GM23338 (cell line): ENCODE data around the gene CFAP157. TPM values are rescaled to one million over a fixed set of nuclear protein-coding genes. Genes with fewer than 3 reads are reported as not detected.

ENCODE experiments used
- ATAC-seq: fragments of 200-7000 bp; cut with Tn5 transposase; 3 replicates; pipeline ENCODE4 v1.9.1; 2020
- DNase-seq: peaks from one replicate; pipeline ENCODE4 v3.0.0-alpha.2; 2015; ENCODE audit warnings: low spot score
- H2AFZ ChIP-seq: fragments of 200-600 bp; sonication (generic); 2 replicates; pipeline ENCODE4 v1.8.0; 2016; ENCODE audit warnings: antibody characterized with exemption, mild to moderate bottlenecking, moderate library complexity
- H3F3A ChIP-seq: fragments of 200-600 bp; sonication (generic); replicated peaks from 2 replicates; pipeline ENCODE4 v1.8.0; 2017; ENCODE audit warnings: antibody characterized with exemption, mixed run types, low read depth
- H3K27ac ChIP-seq: fragments of 200-600 bp; sonication (generic); 2 replicates; pipeline ENCODE4 v1.6.1; 2016; ENCODE audit warnings: low read depth
- H3K27me3 ChIP-seq: fragments of 200-600 bp; sonication (generic); 2 replicates; pipeline ENCODE4 v1.8.0; 2016; ENCODE audit warnings: mild to moderate bottlenecking, mixed run types, moderate library complexity; ENCODE audit not compliant: insufficient read depth
- H3K36me3 ChIP-seq: fragments of 200-600 bp; sonication (generic); 2 replicates; pipeline ENCODE4 v1.8.0; 2016; ENCODE audit warnings: mild to moderate bottlenecking; ENCODE audit not compliant: insufficient read depth
- H3K4me1 ChIP-seq: fragments of 200-600 bp; sonication (generic); 2 replicates; pipeline ENCODE4 v1.8.0; 2016; ENCODE audit warnings: mild to moderate bottlenecking, moderate library complexity; ENCODE audit not compliant: insufficient read depth
- H3K4me2 ChIP-seq: fragments of 200-600 bp; sonication (generic); 2 replicates; pipeline ENCODE4 v1.7.1; 2017; ENCODE audit warnings: mixed run types
- H3K4me3 ChIP-seq: fragments of 200-600 bp; sonication (generic); 2 replicates; pipeline ENCODE4 v1.6.1; 2016; ENCODE audit warnings: mixed run types
- H3K79me2 ChIP-seq: fragments of 200-600 bp; sonication (generic); replicated peaks from 2 replicates; pipeline ENCODE4 v1.8.0; 2017; ENCODE audit warnings: mild to moderate bottlenecking; ENCODE audit not compliant: insufficient read depth
- H3K9me2 ChIP-seq: fragments of 200-600 bp; sonication (generic); 2 replicates; pipeline ENCODE4 v1.8.0; 2017; ENCODE audit not compliant: insufficient read depth
- H4K20me1 ChIP-seq: fragments of 200-600 bp; sonication (generic); replicated peaks from 2 replicates; pipeline ENCODE4 v1.8.0; 2017; ENCODE audit warnings: mild to moderate bottlenecking; ENCODE audit not compliant: insufficient read depth
- H3K27ac Mint-ChIP-seq: 2 replicates; pipeline ENCODE4 v1.8.0; 2020; ENCODE audit warnings: inconsistent platforms, mild to moderate bottlenecking, moderate library complexity, mixed read lengths
- H3K27me3 Mint-ChIP-seq: 3 replicates; pipeline ENCODE4 v1.8.0; 2022; ENCODE audit warnings: low read depth, mild to moderate bottlenecking, moderate library complexity, mixed read lengths, inconsistent platforms; ENCODE audit not compliant: insufficient read depth, poor library complexity
- H3K36me3 Mint-ChIP-seq: 3 replicates; pipeline ENCODE4 v1.8.0; 2021; ENCODE audit warnings: low read depth, mild to moderate bottlenecking, inconsistent platforms, moderate library complexity, mixed read lengths
- H3K4me1 Mint-ChIP-seq: 3 replicates; pipeline ENCODE4 v1.8.0; 2020; ENCODE audit warnings: mild to moderate bottlenecking, inconsistent platforms, mixed read lengths
- H3K4me3 Mint-ChIP-seq: 3 replicates; pipeline ENCODE4 v1.8.0; 2021; ENCODE audit warnings: moderate library complexity, mild to moderate bottlenecking, inconsistent platforms, mixed read lengths
- H3K9me3 Mint-ChIP-seq: 3 replicates; pipeline ENCODE4 v1.8.0; 2020; ENCODE audit warnings: moderate library complexity, mild to moderate bottlenecking, inconsistent platforms, mixed read lengths
- EZH2phosphoT487 ChIP-seq: fragments of 200-600 bp; sonication (generic); IDR thresholded peaks from one replicate; pipeline ENCODE4 v1.8.1; 2018; ENCODE audit warnings: antibody characterized with exemption; ENCODE audit not compliant: unreplicated experiment
- POLR2AphosphoS5 ChIP-seq: IDR thresholded peaks from 2 replicates; pipeline ENCODE4 v1.6.1; 2016; ENCODE audit warnings: antibody characterized with exemption, low read depth
- REST ChIP-seq: IDR thresholded peaks from one replicate; pipeline ENCODE4 v1.6.1; 2018; ENCODE audit warnings: antibody characterized with exemption; ENCODE audit not compliant: unreplicated experiment
- STAT1 ChIP-seq: IDR thresholded peaks from one replicate; pipeline ENCODE4 v1.6.1; 2016; ENCODE audit warnings: antibody characterized with exemption; ENCODE audit not compliant: unreplicated experiment
- polyA plus RNA-seq: library from polyadenylated mRNA; unstranded; fragments of >200 nt; fragmentation: Nextera tagmentation; extraction: Ambion mirVana; gene quantifications from 2 replicates; pipeline ENCODE4 v1.2.1, GENCODE V29; 2016
- total RNA-seq: library from RNA; depleted of rRNA; stranded (reverse); fragments of >200 nt; shearing (Covaris generic); gene quantifications from 2 replicates; pipeline ENCODE4 v1.2.3, GENCODE V29; 2014
- TF ChIP-seq, protein P1 (sequence below): fragments of 250-450 bp; sonication (Bioruptor Pico); IDR thresholded peaks from 2 replicates; pipeline ENCODE4 v1.5.0; 2020; ENCODE audit warnings: mild to moderate bottlenecking, moderate library complexity

CFAP157 gene
- total and polyA plus RNA-seq, 2 experiments from 2014 or later: 0.17 to 0.55 TPM

DNA sequence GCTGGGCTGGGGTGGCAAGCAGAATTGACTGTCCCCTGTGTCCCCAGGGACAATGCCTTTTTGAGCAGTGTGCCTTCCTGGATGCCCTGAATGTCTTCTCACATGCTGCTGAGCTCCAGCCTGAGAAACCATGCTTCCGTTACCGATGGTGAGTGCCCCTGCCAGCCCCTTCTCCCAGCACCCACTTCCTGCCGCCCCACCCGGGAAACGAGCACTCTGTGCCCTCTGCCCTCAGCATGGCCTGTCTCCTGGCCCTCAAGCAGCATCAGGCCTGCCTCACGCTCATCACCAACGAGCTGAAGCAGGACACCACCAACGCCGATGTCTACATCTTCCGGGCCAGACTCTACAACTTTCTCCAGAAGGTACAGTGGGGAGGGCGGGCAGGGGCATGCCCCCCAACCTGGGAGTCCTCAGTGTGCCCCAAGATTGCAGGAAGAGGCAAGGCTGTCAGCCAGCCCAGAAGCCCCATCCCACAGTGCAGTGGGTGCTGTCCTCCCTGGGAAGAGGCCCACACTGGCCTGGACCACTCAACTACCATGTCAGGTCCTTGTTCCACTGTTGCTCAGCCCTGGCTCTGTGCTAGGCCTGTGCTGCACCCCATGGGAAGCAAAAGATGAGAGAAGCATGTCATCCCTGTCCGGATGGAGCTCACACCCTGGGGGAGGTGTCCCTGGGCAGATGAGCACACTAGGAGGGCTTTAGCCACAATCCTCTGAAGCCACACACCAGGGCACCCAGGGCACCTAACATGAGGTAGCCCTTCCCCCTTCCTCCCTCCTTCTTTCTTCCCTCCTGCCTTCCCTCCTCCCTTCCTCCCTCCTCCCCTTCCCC is 13.5 kb downstream of the CFAP157 start (continued):
- TF ChIP-seq, protein P1, sequence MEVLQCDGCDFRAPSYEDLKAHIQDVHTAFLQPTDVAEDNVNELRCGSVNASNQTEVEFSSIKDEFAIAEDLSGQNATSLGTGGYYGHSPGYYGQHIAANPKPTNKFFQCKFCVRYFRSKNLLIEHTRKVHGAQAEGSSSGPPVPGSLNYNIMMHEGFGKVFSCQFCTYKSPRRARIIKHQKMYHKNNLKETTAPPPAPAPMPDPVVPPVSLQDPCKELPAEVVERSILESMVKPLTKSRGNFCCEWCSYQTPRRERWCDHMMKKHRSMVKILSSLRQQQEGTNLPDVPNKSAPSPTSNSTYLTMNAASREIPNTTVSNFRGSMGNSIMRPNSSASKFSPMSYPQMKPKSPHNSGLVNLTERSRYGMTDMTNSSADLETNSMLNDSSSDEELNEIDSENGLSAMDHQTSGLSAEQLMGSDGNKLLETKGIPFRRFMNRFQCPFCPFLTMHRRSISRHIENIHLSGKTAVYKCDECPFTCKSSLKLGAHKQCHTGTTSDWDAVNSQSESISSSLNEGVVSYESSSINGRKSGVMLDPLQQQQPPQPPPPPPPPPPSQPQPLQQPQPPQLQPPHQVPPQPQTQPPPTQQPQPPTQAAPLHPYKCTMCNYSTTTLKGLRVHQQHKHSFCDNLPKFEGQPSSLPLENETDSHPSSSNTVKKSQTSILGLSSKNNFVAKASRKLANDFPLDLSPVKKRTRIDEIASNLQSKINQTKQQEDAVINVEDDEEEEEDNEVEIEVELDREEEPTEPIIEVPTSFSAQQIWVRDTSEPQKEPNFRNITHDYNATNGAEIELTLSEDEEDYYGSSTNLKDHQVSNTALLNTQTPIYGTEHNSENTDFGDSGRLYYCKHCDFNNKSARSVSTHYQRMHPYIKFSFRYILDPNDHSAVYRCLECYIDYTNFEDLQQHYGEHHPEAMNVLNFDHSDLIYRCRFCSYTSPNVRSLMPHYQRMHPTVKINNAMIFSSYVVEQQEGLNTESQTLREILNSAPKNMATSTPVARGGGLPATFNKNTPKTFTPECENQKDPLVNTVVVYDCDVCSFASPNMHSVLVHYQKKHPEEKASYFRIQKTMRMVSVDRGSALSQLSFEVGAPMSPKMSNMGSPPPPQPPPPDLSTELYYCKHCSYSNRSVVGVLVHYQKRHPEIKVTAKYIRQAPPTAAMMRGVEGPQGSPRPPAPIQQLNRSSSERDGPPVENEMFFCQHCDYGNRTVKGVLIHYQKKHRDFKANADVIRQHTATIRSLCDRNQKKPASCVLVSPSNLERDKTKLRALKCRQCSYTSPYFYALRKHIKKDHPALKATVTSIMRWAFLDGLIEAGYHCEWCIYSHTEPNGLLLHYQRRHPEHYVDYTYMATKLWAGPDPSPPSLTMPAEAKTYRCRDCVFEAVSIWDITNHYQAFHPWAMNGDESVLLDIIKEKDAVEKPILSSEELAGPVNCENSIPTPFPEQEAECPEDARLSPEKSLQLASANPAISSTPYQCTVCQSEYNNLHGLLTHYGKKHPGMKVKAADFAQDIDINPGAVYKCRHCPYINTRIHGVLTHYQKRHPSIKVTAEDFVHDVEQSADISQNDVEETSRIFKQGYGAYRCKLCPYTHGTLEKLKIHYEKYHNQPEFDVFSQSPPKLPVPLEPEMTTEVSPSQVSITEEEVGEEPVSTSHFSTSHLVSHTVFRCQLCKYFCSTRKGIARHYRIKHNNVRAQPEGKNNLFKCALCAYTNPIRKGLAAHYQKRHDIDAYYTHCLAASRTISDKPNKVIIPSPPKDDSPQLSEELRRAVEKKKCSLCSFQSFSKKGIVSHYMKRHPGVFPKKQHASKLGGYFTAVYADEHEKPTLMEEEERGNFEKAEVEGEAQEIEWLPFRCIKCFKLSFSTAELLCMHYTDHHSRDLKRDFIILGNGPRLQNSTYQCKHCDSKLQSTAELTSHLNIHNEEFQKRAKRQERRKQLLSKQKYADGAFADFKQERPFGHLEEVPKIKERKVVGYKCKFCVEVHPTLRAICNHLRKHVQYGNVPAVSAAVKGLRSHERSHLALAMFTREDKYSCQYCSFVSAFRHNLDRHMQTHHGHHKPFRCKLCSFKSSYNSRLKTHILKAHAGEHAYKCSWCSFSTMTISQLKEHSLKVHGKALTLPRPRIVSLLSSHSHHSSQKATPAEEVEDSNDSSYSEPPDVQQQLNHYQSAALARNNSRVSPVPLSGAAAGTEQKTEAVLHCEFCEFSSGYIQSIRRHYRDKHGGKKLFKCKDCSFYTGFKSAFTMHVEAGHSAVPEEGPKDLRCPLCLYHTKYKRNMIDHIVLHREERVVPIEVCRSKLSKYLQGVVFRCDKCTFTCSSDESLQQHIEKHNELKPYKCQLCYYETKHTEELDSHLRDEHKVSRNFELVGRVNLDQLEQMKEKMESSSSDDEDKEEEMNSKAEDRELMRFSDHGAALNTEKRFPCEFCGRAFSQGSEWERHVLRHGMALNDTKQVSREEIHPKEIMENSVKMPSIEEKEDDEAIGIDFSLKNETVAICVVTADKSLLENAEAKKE (CRISPR knock-in tag): no peak
- TF ChIP-seq POLR2AphosphoS5 (no peak), EZH2phosphoT487 (no peak)

- Histone ChIP-seq H2AFZ (peak overlapping the region; percentile 38; the same call in 1 of the 2 replicates), H3K4me2 (no peak overlapping the region)
- H3K27ac Mint-ChIP-seq: no peak overlapping the region
These were observed 14.1 kb downstream of the CFAP157 start for GRCh38 chr9:127720865-127721227.

More at GRCh38 chr9:127720865-127721227, 14.1 kb downstream of the CFAP157 start:
- no peaks in the 10 kb centered on the region for H3K36me3 ChIP-seq
- TF ChIP-seq REST: no peak
- no peak for TF ChIP-seq STAT1
- Mint-ChIP-seq H3K27me3 (peaks cover 8% of the 10 kb centered on the region), H3K9me3 (no peaks in the 10 kb centered on the region), H3K36me3 (no peaks in the 10 kb centered on the region), H3K4me3 (no peak overlapping the region), H3K4me1 (peaks cover 19% of the 10 kb centered on the region)
- peaks cover 10% of the 10 kb centered on the region for H3K4me1 ChIP-seq
- H3K9me2 ChIP-seq: no peaks in the 10 kb centered on the region
- H3F3A ChIP-seq: 0 out of 2 replicates have a peak, but pooled peaks cover 3% of the 10 kb centered on the region
- no peaks in the 10 kb centered on the region for H3K27me3 ChIP-seq
- DNase-seq: no peak
- H3K4me3 ChIP-seq: no peak overlapping the region
- no peak for ATAC-seq
- no peaks in the 10 kb centered on the region for H3K79me2 ChIP-seq
- H4K20me1 ChIP-seq: no peaks in the 10 kb centered on the region
- H3K27ac ChIP-seq: no peak overlapping the region
